Upper lobe of left lung (tissue), 6 donors: ENCODE data around the gene IL36RN. TPM values are rescaled to one million over a fixed set of nuclear protein-coding genes. Genes with fewer than 3 reads are reported as not detected.

ENCODE experiments used
- ATAC-seq, 2 donors: fragments of 200-7000 bp; cut with Tn5 transposase; one replicate each; pipeline ENCODE4 v1.9.1; 2022; ENCODE audit warnings: mild to moderate bottlenecking in 2 of 2, moderate library complexity in 2 of 2; ENCODE audit not compliant: low FRiP score in 2 of 2
- DNase-seq, 2 donors: peaks; one replicate each; pipeline ENCODE4 v3.0.0-alpha.2; 2019 to 2020
- H3K27ac ChIP-seq, 4 donors: fragments of 200-600 bp; sonication (generic); one replicate each; pipeline ENCODE4 v1.5.1; 2016 to 2019
- H3K27me3 ChIP-seq, 4 donors: fragments of 200-600 bp; sonication (generic); one replicate each; pipeline ENCODE4 v1.5.1; 2017 to 2019
- H3K36me3 ChIP-seq, 4 donors: fragments of 200-600 bp; sonication (generic); one replicate each; pipeline ENCODE4 v1.5.1; 2016 to 2019
- H3K4me1 ChIP-seq, 4 donors: fragments of 200-600 bp; sonication (generic); one replicate each; pipeline ENCODE4 v1.5.1; 2018 to 2019
- H3K4me3 ChIP-seq, 4 donors: fragments of 200-600 bp; sonication (generic); one replicate each; pipeline ENCODE4 v1.5.1; 2017 to 2019; ENCODE audit warnings: mild to moderate bottlenecking in 2 of 4, moderate library complexity in 1 of 4
- H3K9me3 ChIP-seq, 4 donors: fragments of 200-600 bp; sonication (generic); one replicate each; pipeline ENCODE4 v1.5.1; 2018 to 2019
- CTCF ChIP-seq, 6 experiments: fragments of 450-650 bp in 4 of 6; fragments of 200-600 bp in 2 of 6; sonication (generic) in 2 of 6; IDR thresholded peaks; one replicate each; pipeline ENCODE4 v1.5.1; 2016 to 2019; ENCODE audit warnings: antibody characterized with exemption in 6 of 6
- EP300 ChIP-seq, 4 donors: sonication (generic); formaldehyde crosslinking; IDR thresholded peaks; one replicate each; pipeline ENCODE4 v1.5.1; 2017; ENCODE audit warnings: antibody characterized with exemption in 4 of 4, control low read depth in 2 of 4
- POLR2A ChIP-seq, 4 donors: fragments of 450-650 bp; IDR thresholded peaks; one replicate each; pipeline ENCODE4 v1.5.1; 2016 to 2017; ENCODE audit warnings: antibody characterized with exemption in 4 of 4, mild to moderate bottlenecking in 2 of 4
- POLR2AphosphoS5 ChIP-seq, 2 donors: sonication (generic); formaldehyde crosslinking; IDR thresholded peaks; one replicate each; pipeline ENCODE4 v1.5.1; 2017; ENCODE audit warnings: antibody characterized with exemption in 2 of 2
- WGBS, 2 donors: methylation state at CpG; one replicate each; pipeline ENCODE4 v1.1.5; 2017 to 2018; 5-methylcytosine and 5-hydroxymethylcytosine counted together
- total RNA-seq, 6 donors: library from RNA; depleted of rRNA in 4 of 6; stranded (reverse); fragments of >200 nt in 4 of 6; gene quantifications; one replicate each; pipeline versions ENCODE4 v1.1.0 to v1.2.1, GENCODE V29; 2016 to 2021
- donor health status: DM: no; HTN: no; CAD: no; lungs with moderate emphysema.
- donor health status: DM: no; HTN: yes; CAD: no; lungs with severe emphysema.

The IL36RN gene
- total RNA-seq, 6 donors from 2014 or later: not detected

- H3K27me3 ChIP-seq: no peaks in the 10 kb centered on the region
- H3K4me3 ChIP-seq: no peak overlapping the region
- DNase-seq: no peak
- no peaks in the 10 kb centered on the region for H3K4me1 ChIP-seq
- no peak overlapping the region for H3K27ac ChIP-seq
- TF ChIP-seq CTCF (IDR thresholded peaks at IDR 0.05) (no peak), POLR2AphosphoS5 (IDR thresholded peaks at IDR 0.05) (no peak), POLR2A (IDR thresholded peaks at IDR 0.05) (no peak), EP300 (IDR thresholded peaks at IDR 0.05) (no peak)
- ATAC-seq: no peak
- H3K9me3 ChIP-seq: no peaks in the 10 kb centered on the region
- WGBS, 2 donors: 87 to 89% methylated on average over 3 of the region's 3 CpGs
- H3K36me3 ChIP-seq: no peaks in the 10 kb centered on the region
Measured at GRCh38 chr2:113013336-113013661, 45.7 kb upstream of the IL36RN start.

- DNase-seq: no peak
Measured at GRCh38 chr2:113014067-113014466, 44.9 kb upstream of the IL36RN start.

GRCh38 chr2:113015042-113015441 lies 44.0 kb upstream of the IL36RN start:
- no peaks in the 10 kb centered on the region for H3K9me3 ChIP-seq
- no peak overlapping the region for H3K27ac ChIP-seq
- DNase-seq (no peak), ATAC-seq (no peak)
- TF ChIP-seq POLR2AphosphoS5 (IDR thresholded peaks at IDR 0.05): no peak
- no peak for TF ChIP-seq POLR2A (IDR thresholded peaks at IDR 0.05)
- no peak for TF ChIP-seq CTCF (IDR thresholded peaks at IDR 0.05)
- TF ChIP-seq EP300 (IDR thresholded peaks at IDR 0.05): no peak
- H3K4me3 ChIP-seq: no peak overlapping the region
- 72 to 74% methylated on average over 1 of the region's 1 CpG for WGBS, 2 donors
- H3K36me3 ChIP-seq: no peaks in the 10 kb centered on the region
- no peaks in the 10 kb centered on the region for H3K4me1 ChIP-seq
- no peaks in the 10 kb centered on the region for H3K27me3 ChIP-seq

More at GRCh38 chr2:113014067-113014466, 44.9 kb upstream of the IL36RN start:
- Histone ChIP-seq H3K27ac (no peak overlapping the region), H3K36me3 (no peaks in the 10 kb centered on the region), H3K9me3 (no peaks in the 10 kb centered on the region), H3K4me1 (no peaks in the 10 kb centered on the region), H3K27me3 (no peaks in the 10 kb centered on the region), H3K4me3 (no peak overlapping the region)
- ATAC-seq: no peak
- WGBS, 2 donors: 91 to 96% methylated on average over 2 of the region's 2 CpGs
- TF ChIP-seq CTCF (IDR thresholded peaks at IDR 0.05) (no peak), POLR2AphosphoS5 (IDR thresholded peaks at IDR 0.05) (no peak), EP300 (IDR thresholded peaks at IDR 0.05) (no peak), POLR2A (IDR thresholded peaks at IDR 0.05) (no peak)

GRCh38 chr2:113015655-113016054 lies 43.3 kb upstream of the IL36RN start:
- no peak overlapping the region for H3K4me3 ChIP-seq
- no peaks in the 10 kb centered on the region for H3K36me3 ChIP-seq
- H3K27ac ChIP-seq: no peak overlapping the region
- H3K27me3 ChIP-seq: no peaks in the 10 kb centered on the region
- ATAC-seq (no peak), DNase-seq (no peak)
- no peaks in the 10 kb centered on the region for H3K9me3 ChIP-seq
- TF ChIP-seq CTCF (IDR thresholded peaks at IDR 0.05) (no peak), EP300 (IDR thresholded peaks at IDR 0.05) (no peak), POLR2AphosphoS5 (IDR thresholded peaks at IDR 0.05) (no peak), POLR2A (IDR thresholded peaks at IDR 0.05) (no peak)
- no peaks in the 10 kb centered on the region for H3K4me1 ChIP-seq
- 88 to 90% methylated on average over 2 of the region's 2 CpGs for WGBS, 2 donors

GRCh38 chr2:113018509-113018908 lies 40.5 kb upstream of the IL36RN start:
- Histone ChIP-seq H3K9me3 (no peaks in the 10 kb centered on the region), H3K36me3 (no peaks in the 10 kb centered on the region), H3K27me3 (no peaks in the 10 kb centered on the region), H3K27ac (no peak overlapping the region), H3K4me3 (no peak overlapping the region), H3K4me1 (no peaks in the 10 kb centered on the region)
- no peak for ATAC-seq
- WGBS, 2 donors: 77 to 80% methylated on average over 3 of the region's 3 CpGs
- DNase-seq: no peak
- no peak for TF ChIP-seq POLR2A (IDR thresholded peaks at IDR 0.05)
- no peak for TF ChIP-seq CTCF (IDR thresholded peaks at IDR 0.05)
- TF ChIP-seq POLR2AphosphoS5 (IDR thresholded peaks at IDR 0.05): no peak
- TF ChIP-seq EP300 (IDR thresholded peaks at IDR 0.05): no peak
